HepG2 (cell line): Measurements from ENCODE around the gene LSMEM2. TPM values are rescaled to one million over a fixed set of nuclear protein-coding genes. Genes with fewer than 3 reads are reported as not detected.

Experiments used
- ATAC-seq: fragments of 200-7000 bp; cut with Tn5 transposase; 3 replicates; pipeline ENCODE4 v1.9.1; 2020; ENCODE audit warnings: mild to moderate bottlenecking, moderate library complexity
- BruUV-seq: library from RNA; stranded (reverse); fragments of 400-500 nt; replicated peaks from 2 replicates; lab custom pipeline; 2021; lab: Mats Ljungman, UMichigan
- CTCF ChIA-PET: fragments of 300-600 bp; formaldehyde crosslinking; extraction: SDS; loops from one replicate; lab custom pipeline; 2021; ENCODE audit warnings: low total read pairs, inconsistent platforms, low intra/inter-chr PET ratio; lab: Yijun Ruan, JAX
- POLR2A ChIA-PET: fragments of 350-600 bp; sonication (Branson Sonifier 250); formaldehyde crosslinking; loops from one replicate; lab custom pipeline; 2020; ENCODE audit warnings: antibody characterized with exemption, inconsistent platforms; lab: Yijun Ruan, JAX
- DNase-seq: peaks from one replicate; pipeline ENCODE4 v3.0.0-alpha.2; 2015; ENCODE audit warnings: low spot score
- FAIRE-seq: peaks from 3 replicates; lab custom pipeline; 2011; peaks lifted over from hg19 to GRCh38; lab: Jason Lieb, UNC
- H2AFZ ChIP-seq: one replicate; pipeline ENCODE4 v1.6.1; 2011; ENCODE audit warnings: low read length, inconsistent platforms
- H3K27ac ChIP-seq: fragments of 300-600 bp; 3 replicates; pipeline ENCODE4 v1.8.0; 2011; ENCODE audit warnings: mixed run types, mild to moderate bottlenecking, mixed read lengths, low read length, inconsistent platforms; ENCODE audit not compliant: insufficient read depth; ENCODE audit errors: extremely low read length
- H3K27me3 ChIP-seq, 2 experiments: fragments of 200-600 bp in 1 of 2; 2 replicates in 1 of 2; 3 replicates in 1 of 2; pipeline versions ENCODE4 v1.6.0 to v1.8.0; 2011; ENCODE audit warnings: low read length in 2 of 2, mild to moderate bottlenecking in 2 of 2, moderate library complexity in 2 of 2, inconsistent platforms in 1 of 2; ENCODE audit not compliant: insufficient read depth in 2 of 2, control insufficient read depth in 1 of 2
- H3K36me3 ChIP-seq, 2 experiments: fragments of 200-600 bp in 1 of 2; replicated peaks in 1 of 2; 2 replicates in 1 of 2; 3 replicates in 1 of 2; pipeline versions ENCODE4 v1.5.1 to v1.8.0; 2011; ENCODE audit warnings: low read length in 2 of 2, inconsistent platforms in 1 of 2; ENCODE audit not compliant: insufficient read depth in 2 of 2, control insufficient read depth in 1 of 2
- H3K4me1 ChIP-seq: 2 replicates; pipeline ENCODE4 v1.5.1; 2012; ENCODE audit warnings: low read length, inconsistent platforms; ENCODE audit not compliant: insufficient read depth
- H3K4me2 ChIP-seq: 2 replicates; pipeline ENCODE4 v1.6.0; 2011; ENCODE audit warnings: low read depth, low read length, inconsistent platforms
- H3K4me3 ChIP-seq, 3 experiments: fragments of 200-600 bp in 1 of 3; sonication (generic), shearing (Covaris generic) in 1 of 3; replicated peaks in 1 of 3; 2 replicates each; pipeline ENCODE4 v1.5.1; 2011 to 2016; ENCODE audit warnings: low read length in 3 of 3, inconsistent platforms in 2 of 3, low read depth in 2 of 3, mild to moderate bottlenecking in 2 of 3, control low read depth in 1 of 3, mixed read lengths in 1 of 3; ENCODE audit not compliant: insufficient read depth in 1 of 3
- H3K79me2 ChIP-seq: one replicate; pipeline ENCODE4 v1.6.1; 2011; ENCODE audit warnings: low read length, inconsistent platforms; ENCODE audit not compliant: insufficient read depth
- H3K9ac ChIP-seq: 2 replicates; pipeline ENCODE4 v1.6.0; 2011; ENCODE audit warnings: mild to moderate bottlenecking, low read depth, low read length, inconsistent platforms; ENCODE audit not compliant: insufficient read depth
- H3K9me3 ChIP-seq: 2 replicates; pipeline ENCODE4 v1.5.1; 2012; ENCODE audit warnings: mild to moderate bottlenecking, low read length
- H4K20me1 ChIP-seq: 2 replicates; pipeline ENCODE4 v1.6.0; 2011; ENCODE audit warnings: inconsistent platforms, mild to moderate bottlenecking, low read length, moderate library complexity; ENCODE audit not compliant: insufficient read depth
- HNRNPUL1 ChIP-seq: fragments of 200-400 bp; formaldehyde crosslinking; IDR thresholded peaks from 2 replicates; pipeline ENCODE4 v1.6.1; 2017; ENCODE audit warnings: low read depth, mild to moderate bottlenecking, low read length, moderate library complexity
- HOXA7 ChIP-seq: sonication (generic); formaldehyde crosslinking; IDR thresholded peaks from 2 replicates; pipeline ENCODE4 v1.8.1; 2022; ENCODE audit warnings: mild to moderate bottlenecking, missing genetic modification reagents, moderate library complexity
- MAFF ChIP-seq: IDR thresholded peaks from 2 replicates; pipeline ENCODE4 v1.6.1; 2011; ENCODE audit warnings: low read depth, low read length, improper control_type of control experiment
- MAFG ChIP-seq: sonication (generic); formaldehyde crosslinking; IDR thresholded peaks from 2 replicates; pipeline ENCODE4 v1.5.1; 2020; ENCODE audit warnings: mild to moderate bottlenecking, missing genetic modification reagents
- NR2F6 ChIP-seq, 2 experiments: IDR thresholded peaks; 2 replicates each; pipeline ENCODE4 v1.6.1; 2016; ENCODE audit warnings: antibody characterized with exemption in 1 of 2, mild to moderate bottlenecking in 1 of 2
- RBM39 ChIP-seq: fragments of 200-400 bp; formaldehyde crosslinking; IDR thresholded peaks from one replicate; pipeline ENCODE4 v1.6.1; 2018; ENCODE audit warnings: antibody characterized with exemption, mild to moderate bottlenecking, low read depth, low read length; ENCODE audit not compliant: poor library complexity, severe bottlenecking
- TBX2 ChIP-seq: sonication (generic); formaldehyde crosslinking; IDR thresholded peaks from 2 replicates; pipeline ENCODE4 v1.5.0; 2020; ENCODE audit warnings: missing genetic modification reagents, mild to moderate bottlenecking, borderline replicate concordance
- ZNF569 ChIP-seq: sonication (generic); formaldehyde crosslinking; IDR thresholded peaks from 2 replicates; pipeline ENCODE4 v1.5.0; 2020; ENCODE audit warnings: mild to moderate bottlenecking, missing genetic modification reagents, moderate library complexity, borderline replicate concordance
- WGBS: methylation state at CpG from one replicate; pipeline ENCODE4 v1.1.6; 2017; ENCODE audit warnings: low lambda C conversion rate; 5-methylcytosine and 5-hydroxymethylcytosine counted together
- in situ Hi-C: cut with HindIII; loops from 2 replicates; pipeline ENCODE4 v1.10.0; 2017; ENCODE audit warnings: low pct_unique_long_range_greater_than_20kb; ENCODE audit not compliant: extremely low pct_ligation_motif_present
- intact Hi-C: fragments of 100-400 bp; cut with micrococcal nuclease; formaldehyde crosslinking; loops from one replicate; pipeline ENCODE4 v1.10.0; 2022; ENCODE audit not compliant: unreplicated experiment
- polyA plus RNA-seq, 8 experiments: library from polyadenylated mRNA; depleted of rRNA in 3 of 8; stranded (reverse) in 7 of 8; unstranded in 1 of 8; fragments of >200 nt; fragmentation: Illumina TruSeq in 4 of 8; extraction: Trizol in 4 of 8; gene quantifications; 2 replicates each; pipeline versions ENCODE4 v1.2.1 to v1.2.3, GENCODE V29; 2011 to 2016; ENCODE audit warnings: low read depth in 4 of 8, missing spikeins in 1 of 8, mixed read lengths in 1 of 8; ENCODE audit not compliant: insufficient read depth in 1 of 8
- total RNA-seq, 5 experiments: library from RNA; depleted of rRNA; stranded (reverse); fragments of >200 nt; fragmentation: Illumina TruSeq; extraction: Trizol; gene quantifications; 2 replicates each; pipeline ENCODE4 v1.2.3, GENCODE V29; 2016; ENCODE audit warnings: low read depth in 1 of 5
- TF ChIP-seq, protein P1 (sequence below): sonication (generic); formaldehyde crosslinking; IDR thresholded peaks from 2 replicates; pipeline ENCODE4 v1.5.1; 2020; ENCODE audit warnings: mild to moderate bottlenecking, missing genetic modification reagents, borderline replicate concordance
- TF ChIP-seq, protein P2 (sequence below): sonication (generic); formaldehyde crosslinking; IDR thresholded peaks from 2 replicates; pipeline ENCODE4 v1.9.0; 2022; ENCODE audit warnings: missing genetic modification reagents, mild to moderate bottlenecking, borderline replicate concordance
- TF ChIP-seq, protein P3 (sequence below): IDR thresholded peaks from 2 replicates; pipeline ENCODE4 v1.6.1; 2016; ENCODE audit warnings: low read depth, missing genetic modification reagents, missing compliant biosample characterization

LSMEM2 gene
- total and polyA plus RNA-seq, 2 of the 13 experiments (the other 11 are each of a cell fraction or from before 2014, with no cell fraction given), result 0.07 to 0.41 TPM

DNA sequence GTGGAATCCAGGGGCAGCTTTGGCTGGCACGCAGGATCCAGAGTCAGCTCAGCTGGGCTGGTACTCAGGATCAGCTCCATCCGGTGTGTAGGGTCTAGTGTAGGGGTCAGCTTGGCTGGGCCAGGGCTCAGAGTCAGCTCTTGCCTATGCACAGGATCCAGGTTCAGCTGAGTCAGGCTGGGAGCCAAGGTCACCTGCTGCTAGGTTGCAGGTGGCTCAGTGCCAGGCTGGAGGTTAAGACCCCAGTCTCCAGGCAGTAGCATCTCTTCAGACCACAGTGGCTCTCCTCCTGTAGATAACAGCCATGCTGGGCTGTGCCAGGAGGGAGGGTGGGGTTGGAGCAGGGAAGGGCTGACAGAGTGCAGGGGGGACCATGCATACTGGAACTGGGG is 18.5 kb downstream of the LSMEM2 start:
- no peak overlapping the region for H3K9ac ChIP-seq
- intact Hi-C loops, result no loop called here
- POLR2A ChIA-PET, result interaction anchor here (0.9 to 7.9 kb wide), 5 partner anchors 10 to 102 kb away, joined by 3 to 222 read pairs (median 5); partner anchors contain the start of gene HYAL2
- FAIRE-seq (no peak), ATAC-seq (no peak), DNase-seq (no peak)
- BruUV-seq, result no TSS peak
- H2AFZ ChIP-seq, result no peak overlapping the region
- peak overlapping the region; percentile 87; the same call in 1 of the 2 replicates for H3K4me2 ChIP-seq
- H3K36me3 ChIP-seq, result peaks cover 1 to 3% of the 10 kb centered on the region in 2 experiments; a peak in 2 of 5 replicates
- in situ Hi-C loops, result no loop called here
- no CpG with 5 or more reads among the region's 2 CpGs for WGBS
- H3K4me3 ChIP-seq, result no peak overlapping the region
- H3K79me2 ChIP-seq, result peaks cover 27% of the 10 kb centered on the region
- peaks cover 60% of the 10 kb centered on the region for H3K4me1 ChIP-seq
- no peaks in the 10 kb centered on the region; a peak in 1 of 5 replicates for H3K27me3 ChIP-seq
- CTCF ChIA-PET, result no interaction called here
- H3K9me3 ChIP-seq, result no peaks in the 10 kb centered on the region
- peaks cover 6% of the 10 kb centered on the region for H4K20me1 ChIP-seq
- peak overlapping the region; percentile 10 for H3K27ac ChIP-seq
- TF ChIP-seq, protein P1, sequence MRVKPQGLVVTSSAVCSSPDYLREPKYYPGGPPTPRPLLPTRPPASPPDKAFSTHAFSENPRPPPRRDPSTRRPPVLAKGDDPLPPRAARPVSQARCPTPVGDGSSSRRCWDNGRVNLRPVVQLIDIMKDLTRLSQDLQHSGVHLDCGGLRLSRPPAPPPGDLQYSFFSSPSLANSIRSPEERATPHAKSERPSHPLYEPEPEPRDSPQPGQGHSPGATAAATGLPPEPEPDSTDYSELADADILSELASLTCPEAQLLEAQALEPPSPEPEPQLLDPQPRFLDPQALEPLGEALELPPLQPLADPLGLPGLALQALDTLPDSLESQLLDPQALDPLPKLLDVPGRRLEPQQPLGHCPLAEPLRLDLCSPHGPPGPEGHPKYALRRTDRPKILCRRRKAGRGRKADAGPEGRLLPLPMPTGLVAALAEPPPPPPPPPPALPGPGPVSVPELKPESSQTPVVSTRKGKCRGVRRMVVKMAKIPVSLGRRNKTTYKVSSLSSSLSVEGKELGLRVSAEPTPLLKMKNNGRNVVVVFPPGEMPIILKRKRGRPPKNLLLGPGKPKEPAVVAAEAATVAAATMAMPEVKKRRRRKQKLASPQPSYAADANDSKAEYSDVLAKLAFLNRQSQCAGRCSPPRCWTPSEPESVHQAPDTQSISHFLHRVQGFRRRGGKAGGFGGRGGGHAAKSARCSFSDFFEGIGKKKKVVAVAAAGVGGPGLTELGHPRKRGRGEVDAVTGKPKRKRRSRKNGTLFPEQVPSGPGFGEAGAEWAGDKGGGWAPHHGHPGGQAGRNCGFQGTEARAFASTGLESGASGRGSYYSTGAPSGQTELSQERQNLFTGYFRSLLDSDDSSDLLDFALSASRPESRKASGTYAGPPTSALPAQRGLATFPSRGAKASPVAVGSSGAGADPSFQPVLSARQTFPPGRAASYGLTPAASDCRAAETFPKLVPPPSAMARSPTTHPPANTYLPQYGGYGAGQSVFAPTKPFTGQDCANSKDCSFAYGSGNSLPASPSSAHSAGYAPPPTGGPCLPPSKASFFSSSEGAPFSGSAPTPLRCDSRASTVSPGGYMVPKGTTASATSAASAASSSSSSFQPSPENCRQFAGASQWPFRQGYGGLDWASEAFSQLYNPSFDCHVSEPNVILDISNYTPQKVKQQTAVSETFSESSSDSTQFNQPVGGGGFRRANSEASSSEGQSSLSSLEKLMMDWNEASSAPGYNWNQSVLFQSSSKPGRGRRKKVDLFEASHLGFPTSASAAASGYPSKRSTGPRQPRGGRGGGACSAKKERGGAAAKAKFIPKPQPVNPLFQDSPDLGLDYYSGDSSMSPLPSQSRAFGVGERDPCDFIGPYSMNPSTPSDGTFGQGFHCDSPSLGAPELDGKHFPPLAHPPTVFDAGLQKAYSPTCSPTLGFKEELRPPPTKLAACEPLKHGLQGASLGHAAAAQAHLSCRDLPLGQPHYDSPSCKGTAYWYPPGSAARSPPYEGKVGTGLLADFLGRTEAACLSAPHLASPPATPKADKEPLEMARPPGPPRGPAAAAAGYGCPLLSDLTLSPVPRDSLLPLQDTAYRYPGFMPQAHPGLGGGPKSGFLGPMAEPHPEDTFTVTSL (CRISPR knock-in tag), result no peak
- TF ChIP-seq NR2F6 (IDR thresholded peaks at IDR 0.05) (no peak), NR2F6 (CRISPR knock-in tag; IDR thresholded peaks at IDR 0.05) (0 out of 2 replicates have a peak, but pooled peaks have one; percentile 29), MAFG (0 out of 2 replicates have a peak, but pooled peaks have one; percentile 10), TBX2 (CRISPR knock-in tag) (0 out of 2 replicates have a peak, but pooled peaks have one; percentile 21), MAFF (peak; percentile 6; the same call in 1 of the 2 replicates), HOXA7 (CRISPR knock-in tag) (no peak), RBM39 (no peak), ZNF569 (CRISPR knock-in tag) (no peak), HNRNPUL1 (no peak)
- TF ChIP-seq, protein P2, sequence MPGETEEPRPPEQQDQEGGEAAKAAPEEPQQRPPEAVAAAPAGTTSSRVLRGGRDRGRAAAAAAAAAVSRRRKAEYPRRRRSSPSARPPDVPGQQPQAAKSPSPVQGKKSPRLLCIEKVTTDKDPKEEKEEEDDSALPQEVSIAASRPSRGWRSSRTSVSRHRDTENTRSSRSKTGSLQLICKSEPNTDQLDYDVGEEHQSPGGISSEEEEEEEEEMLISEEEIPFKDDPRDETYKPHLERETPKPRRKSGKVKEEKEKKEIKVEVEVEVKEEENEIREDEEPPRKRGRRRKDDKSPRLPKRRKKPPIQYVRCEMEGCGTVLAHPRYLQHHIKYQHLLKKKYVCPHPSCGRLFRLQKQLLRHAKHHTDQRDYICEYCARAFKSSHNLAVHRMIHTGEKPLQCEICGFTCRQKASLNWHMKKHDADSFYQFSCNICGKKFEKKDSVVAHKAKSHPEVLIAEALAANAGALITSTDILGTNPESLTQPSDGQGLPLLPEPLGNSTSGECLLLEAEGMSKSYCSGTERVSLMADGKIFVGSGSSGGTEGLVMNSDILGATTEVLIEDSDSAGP, result no peak
- TF ChIP-seq, protein P3, sequence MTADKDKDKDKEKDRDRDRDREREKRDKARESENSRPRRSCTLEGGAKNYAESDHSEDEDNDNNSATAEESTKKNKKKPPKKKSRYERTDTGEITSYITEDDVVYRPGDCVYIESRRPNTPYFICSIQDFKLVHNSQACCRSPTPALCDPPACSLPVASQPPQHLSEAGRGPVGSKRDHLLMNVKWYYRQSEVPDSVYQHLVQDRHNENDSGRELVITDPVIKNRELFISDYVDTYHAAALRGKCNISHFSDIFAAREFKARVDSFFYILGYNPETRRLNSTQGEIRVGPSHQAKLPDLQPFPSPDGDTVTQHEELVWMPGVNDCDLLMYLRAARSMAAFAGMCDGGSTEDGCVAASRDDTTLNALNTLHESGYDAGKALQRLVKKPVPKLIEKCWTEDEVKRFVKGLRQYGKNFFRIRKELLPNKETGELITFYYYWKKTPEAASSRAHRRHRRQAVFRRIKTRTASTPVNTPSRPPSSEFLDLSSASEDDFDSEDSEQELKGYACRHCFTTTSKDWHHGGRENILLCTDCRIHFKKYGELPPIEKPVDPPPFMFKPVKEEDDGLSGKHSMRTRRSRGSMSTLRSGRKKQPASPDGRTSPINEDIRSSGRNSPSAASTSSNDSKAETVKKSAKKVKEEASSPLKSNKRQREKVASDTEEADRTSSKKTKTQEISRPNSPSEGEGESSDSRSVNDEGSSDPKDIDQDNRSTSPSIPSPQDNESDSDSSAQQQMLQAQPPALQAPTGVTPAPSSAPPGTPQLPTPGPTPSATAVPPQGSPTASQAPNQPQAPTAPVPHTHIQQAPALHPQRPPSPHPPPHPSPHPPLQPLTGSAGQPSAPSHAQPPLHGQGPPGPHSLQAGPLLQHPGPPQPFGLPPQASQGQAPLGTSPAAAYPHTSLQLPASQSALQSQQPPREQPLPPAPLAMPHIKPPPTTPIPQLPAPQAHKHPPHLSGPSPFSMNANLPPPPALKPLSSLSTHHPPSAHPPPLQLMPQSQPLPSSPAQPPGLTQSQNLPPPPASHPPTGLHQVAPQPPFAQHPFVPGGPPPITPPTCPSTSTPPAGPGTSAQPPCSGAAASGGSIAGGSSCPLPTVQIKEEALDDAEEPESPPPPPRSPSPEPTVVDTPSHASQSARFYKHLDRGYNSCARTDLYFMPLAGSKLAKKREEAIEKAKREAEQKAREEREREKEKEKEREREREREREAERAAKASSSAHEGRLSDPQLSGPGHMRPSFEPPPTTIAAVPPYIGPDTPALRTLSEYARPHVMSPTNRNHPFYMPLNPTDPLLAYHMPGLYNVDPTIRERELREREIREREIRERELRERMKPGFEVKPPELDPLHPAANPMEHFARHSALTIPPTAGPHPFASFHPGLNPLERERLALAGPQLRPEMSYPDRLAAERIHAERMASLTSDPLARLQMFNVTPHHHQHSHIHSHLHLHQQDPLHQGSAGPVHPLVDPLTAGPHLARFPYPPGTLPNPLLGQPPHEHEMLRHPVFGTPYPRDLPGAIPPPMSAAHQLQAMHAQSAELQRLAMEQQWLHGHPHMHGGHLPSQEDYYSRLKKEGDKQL, result no peak
